GM19035 (cell line): ENCODE measurements around the gene ABCB8.

ENCODE experiments used
- ATAC-seq: cut with Tn5 transposase; IDR thresholded peaks from one replicate; pipeline ENCODE4 v1.9.1; 2021; ENCODE audit not compliant: unreplicated experiment

Gene ABCB8

GRCh38 chr7:151069841-151070573 is 41.8 kb downstream of the ABCB8 start:
- ATAC-seq = no peak

DNA sequence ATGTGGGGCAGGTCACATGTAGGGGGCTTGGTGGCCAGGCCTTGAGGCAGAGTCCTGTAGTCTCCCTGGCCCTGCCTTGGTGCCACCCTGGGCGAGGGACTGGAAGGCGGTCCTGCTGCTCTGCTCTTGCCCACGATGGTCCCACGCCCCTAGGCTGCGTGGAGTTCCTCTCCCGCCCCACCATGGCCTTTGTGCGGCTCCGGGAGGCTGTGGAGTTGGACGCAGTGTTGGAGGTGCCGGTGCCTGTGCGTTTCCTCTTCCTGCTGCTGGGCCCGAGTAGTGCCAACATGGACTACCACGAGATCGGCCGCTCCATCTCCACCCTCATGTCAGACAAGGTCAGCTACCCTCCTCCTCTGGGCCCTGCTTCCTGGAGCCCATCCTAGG is 42.3 kb downstream of the ABCB8 start:
- no peak for ATAC-seq

GRCh38 chr7:151071032-151071866 is 43.0 kb downstream of the ABCB8 start:
- ATAC-seq = no peak

DNA sequence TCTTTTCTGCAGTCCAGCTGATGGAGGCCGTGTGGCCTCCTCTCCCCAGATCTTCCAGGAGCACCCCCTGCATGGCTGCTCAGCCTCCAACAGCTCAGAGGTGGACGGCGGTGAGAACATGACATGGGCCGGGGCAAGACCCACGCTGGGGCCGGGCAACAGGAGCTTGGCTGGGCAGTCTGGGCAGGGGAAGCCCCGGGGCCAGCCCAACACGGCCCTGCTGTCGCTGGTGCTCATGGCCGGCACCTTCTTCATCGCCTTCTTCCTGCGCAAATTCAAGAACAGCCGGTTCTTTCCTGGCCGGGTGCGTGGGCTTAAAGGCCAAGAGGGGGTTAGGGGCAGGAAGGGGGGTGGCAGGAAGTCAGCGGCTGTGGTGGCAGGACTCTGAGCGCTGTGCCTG is 45.7 kb downstream of the ABCB8 start:
- no peak for ATAC-seq

GRCh38 chr7:151074817-151075661 is 46.8 kb downstream of the ABCB8 start:
- ATAC-seq = no peak

DNA sequence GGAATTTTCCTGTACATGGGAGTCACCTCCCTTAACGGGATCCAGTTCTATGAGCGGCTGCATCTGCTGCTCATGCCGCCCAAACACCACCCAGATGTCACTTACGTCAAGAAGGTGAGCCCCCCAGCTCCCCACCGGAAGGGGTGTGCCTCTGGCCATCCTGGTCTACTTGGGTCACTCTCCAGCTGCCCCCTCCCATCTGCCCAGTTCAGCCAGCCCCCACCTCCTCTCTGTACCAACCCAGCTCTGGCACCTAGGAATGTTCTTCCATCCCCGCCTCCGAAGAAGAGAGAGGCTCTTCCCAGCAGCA is 47.4 kb downstream of the ABCB8 start:
- ATAC-seq = no peak

DNA sequence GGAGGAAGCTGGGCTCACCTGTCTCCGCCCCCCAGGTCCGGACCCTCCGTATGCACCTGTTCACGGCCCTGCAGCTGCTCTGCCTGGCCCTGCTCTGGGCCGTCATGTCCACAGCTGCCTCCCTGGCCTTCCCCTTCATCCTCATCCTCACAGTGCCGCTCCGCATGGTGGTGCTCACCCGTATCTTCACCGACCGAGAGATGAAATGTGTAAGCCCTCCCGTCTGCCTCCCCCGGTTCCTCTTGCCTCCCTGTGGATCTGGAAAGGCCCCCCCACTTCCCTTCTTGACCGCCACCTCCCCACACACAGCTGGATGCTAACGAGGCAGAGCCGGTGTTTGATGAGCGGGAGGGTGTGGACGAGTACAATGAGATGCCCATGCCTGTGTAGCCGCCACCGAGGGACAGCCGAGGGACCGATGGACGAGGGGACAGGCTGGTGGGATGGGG is 47.8 kb downstream of the ABCB8 start:
- no peak for ATAC-seq

- no peak for ATAC-seq
Observed at GRCh38 chr7:151076863-151077704, 48.8 kb downstream of the ABCB8 start.

GRCh38 chr7:151077705-151078232 is 49.5 kb downstream of the ABCB8 start:
- no peak for ATAC-seq

DNA sequence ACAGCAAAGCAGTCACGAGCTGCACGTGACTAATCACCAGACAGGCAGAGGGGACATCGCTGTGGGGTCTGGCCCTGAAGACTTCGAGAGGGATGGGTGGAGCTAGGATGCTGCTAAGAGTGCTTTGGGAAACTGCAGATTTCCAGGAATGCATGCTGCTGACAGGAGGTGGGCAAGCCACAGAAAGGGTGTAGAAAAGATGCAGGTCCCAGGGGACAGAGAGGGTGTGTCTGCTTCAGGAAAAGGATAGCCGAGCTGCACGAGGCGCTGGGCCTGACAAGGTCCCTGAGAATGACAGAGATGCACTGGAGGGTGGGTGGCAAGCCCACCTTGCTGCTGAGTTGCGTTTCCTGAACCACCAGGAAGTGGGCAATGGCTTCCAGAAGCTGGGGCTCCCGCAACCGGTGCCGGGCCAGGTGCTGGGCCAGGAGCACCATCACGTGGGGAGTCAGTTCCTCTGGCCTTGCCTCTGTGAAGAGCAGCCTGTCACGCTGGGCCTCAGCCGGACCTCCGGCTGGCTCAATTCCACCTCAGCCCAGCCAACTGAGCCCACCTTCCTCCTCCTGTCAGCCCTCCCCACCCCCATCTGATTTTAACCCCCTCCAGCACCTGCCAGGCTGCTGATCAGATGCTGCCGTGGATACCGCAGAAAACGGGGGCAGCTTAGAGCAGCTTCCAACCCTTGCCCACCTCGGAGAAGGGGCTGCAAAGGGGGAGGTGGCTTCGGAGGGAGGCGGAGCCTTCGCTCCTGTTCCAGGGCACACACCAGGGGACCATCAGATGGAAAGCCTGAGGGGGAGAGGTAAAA is 50.2 kb downstream of the ABCB8 start:
- ATAC-seq = no peak

- ATAC-seq = no peak
Observed at GRCh38 chr7:151079199-151079910, 51.1 kb downstream of the ABCB8 start.

DNA sequence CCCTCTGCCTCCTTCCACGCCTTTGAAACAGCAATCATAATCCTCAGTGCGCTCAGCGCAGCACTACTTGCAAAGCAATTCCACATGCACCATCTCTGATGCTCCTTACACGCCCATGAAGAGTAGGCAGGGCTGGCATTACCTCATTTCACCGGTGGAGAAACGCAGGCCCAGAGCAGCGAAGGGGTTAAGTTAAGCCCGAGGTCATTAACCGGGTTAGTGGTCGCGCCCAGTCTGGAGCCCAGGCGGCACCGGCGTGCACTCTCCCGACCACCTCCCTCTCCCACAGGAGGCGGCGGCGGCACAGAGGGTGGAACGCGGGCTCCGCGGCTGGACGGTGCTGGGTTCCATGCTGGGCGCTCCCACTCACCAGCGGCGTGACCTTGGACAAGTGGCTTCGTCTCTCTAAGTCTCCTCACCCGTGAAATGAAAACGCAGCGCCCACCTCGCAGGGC is 51.8 kb downstream of the ABCB8 start:
- peak; percentile 4 for ATAC-seq

GRCh38 chr7:151080522-151081169 is 52.4 kb downstream of the ABCB8 start, which contains the start of gene FASTK:
Gene FASTK (minus strand): TSS chr7:151080809. CDS start chr7:151080766, 43 bp downstream.
- ATAC-seq = peak; percentile 72

- no peak for ATAC-seq
Observed at GRCh38 chr7:151081170-151082101, 53.2 kb downstream of the ABCB8 start.

DNA sequence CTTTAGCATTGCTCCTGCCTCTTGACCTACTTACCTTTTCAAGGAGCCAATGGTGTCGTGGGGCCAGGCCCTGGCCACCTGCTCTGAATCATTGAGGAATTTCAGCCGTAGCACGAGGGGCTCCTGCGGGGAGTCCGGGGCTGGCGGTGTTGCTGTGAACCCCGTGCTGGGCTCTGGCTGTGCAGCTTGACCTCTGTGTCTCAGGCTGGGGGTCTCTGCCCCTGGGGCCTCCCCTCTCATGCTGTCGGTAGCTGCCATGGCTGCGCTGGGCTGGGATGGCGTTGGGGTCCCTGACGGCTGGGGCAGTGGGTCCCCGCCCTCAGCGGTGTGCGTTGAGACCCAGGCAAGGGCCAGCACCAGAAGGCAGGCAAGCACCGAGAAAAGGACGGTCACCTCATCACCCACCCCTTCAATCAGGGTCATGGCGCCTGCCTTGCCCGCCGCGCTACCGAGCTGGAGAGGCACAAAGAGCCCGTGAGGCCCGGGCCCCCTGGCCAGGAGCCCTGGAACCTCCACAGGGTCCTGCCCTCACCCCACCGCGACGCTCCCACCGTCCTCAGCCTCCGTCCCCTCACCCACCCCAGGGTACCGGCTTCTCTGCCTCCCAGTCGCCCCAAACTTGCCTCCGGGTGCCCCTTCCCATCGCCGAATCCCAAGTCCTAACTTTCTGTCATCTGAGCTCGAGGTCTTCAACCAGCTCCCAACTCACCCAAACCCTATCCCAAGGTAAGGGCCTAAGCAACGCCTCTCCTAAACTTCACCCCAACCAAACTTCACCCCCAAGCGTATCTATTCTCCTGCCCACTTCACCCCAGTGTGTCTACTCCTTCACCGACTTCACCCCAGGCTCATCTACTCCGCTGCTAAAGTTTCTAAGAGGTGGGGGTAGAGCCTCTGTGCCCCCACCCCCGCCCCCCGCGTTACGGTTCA is 54.2 kb downstream of the ABCB8 start:
- no peak for ATAC-seq
